PC-9 (cell line): ENCODE measurements around the gene GNG4.

ENCODE experiments used
- EZH2 ChIP-seq: fragments of 200-600 bp; sonication (generic); IDR thresholded peaks from 2 replicates; pipeline ENCODE4 v1.8.0; 2017; ENCODE audit warnings: antibody characterized with exemption, low read depth
- TF ChIP-seq, protein P1 (sequence below): fragments of 200-600 bp; sonication (generic); conservative IDR thresholded peaks from 2 replicates; pipeline ENCODE4 v1.6.1; 2017; ENCODE audit warnings: mixed run types, antibody characterized with exemption, mild to moderate bottlenecking, moderate library complexity

DNA sequence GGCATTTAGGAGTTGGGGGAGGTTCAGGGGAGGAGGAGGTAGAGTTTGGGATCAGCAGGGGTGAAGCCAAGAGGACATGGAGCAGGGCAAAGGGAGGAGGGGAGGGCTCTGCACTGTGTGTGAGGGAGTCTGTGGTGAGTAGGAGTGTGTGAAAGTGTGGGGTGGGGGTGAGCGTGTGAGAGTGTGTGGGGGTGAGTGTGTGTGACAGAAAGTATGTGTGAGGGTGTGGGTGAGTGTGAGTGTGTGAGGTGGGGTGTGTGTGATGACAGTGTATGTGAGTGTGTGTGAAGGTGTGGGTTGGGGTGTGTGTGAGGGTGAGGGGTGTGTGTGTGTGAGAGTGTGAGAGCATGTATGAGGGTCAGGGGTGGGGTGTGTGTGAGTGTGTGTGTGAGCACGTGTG lies 62.6 kb downstream of the GNG4 start:
- TF ChIP-seq EZH2: no peak
- TF ChIP-seq, protein P1, sequence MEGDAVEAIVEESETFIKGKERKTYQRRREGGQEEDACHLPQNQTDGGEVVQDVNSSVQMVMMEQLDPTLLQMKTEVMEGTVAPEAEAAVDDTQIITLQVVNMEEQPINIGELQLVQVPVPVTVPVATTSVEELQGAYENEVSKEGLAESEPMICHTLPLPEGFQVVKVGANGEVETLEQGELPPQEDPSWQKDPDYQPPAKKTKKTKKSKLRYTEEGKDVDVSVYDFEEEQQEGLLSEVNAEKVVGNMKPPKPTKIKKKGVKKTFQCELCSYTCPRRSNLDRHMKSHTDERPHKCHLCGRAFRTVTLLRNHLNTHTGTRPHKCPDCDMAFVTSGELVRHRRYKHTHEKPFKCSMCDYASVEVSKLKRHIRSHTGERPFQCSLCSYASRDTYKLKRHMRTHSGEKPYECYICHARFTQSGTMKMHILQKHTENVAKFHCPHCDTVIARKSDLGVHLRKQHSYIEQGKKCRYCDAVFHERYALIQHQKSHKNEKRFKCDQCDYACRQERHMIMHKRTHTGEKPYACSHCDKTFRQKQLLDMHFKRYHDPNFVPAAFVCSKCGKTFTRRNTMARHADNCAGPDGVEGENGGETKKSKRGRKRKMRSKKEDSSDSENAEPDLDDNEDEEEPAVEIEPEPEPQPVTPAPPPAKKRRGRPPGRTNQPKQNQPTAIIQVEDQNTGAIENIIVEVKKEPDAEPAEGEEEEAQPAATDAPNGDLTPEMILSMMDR: no peak
